Activated CD4-positive, alpha-beta T cell treated with anti-CD3 and anti-CD28 coated beads, Interleukin-2, amount 50 U/mL, for 24 hours (primary cell): Measurements from ENCODE around the gene FARP2.

Experiments
- DNase-seq, 2 donors: peaks; one replicate each; pipeline ENCODE4 v3.0.0-alpha.2; 2020; ENCODE audit warnings: low read depth in 1 of 2, low spot score in 1 of 2

The FARP2 gene

DNA sequence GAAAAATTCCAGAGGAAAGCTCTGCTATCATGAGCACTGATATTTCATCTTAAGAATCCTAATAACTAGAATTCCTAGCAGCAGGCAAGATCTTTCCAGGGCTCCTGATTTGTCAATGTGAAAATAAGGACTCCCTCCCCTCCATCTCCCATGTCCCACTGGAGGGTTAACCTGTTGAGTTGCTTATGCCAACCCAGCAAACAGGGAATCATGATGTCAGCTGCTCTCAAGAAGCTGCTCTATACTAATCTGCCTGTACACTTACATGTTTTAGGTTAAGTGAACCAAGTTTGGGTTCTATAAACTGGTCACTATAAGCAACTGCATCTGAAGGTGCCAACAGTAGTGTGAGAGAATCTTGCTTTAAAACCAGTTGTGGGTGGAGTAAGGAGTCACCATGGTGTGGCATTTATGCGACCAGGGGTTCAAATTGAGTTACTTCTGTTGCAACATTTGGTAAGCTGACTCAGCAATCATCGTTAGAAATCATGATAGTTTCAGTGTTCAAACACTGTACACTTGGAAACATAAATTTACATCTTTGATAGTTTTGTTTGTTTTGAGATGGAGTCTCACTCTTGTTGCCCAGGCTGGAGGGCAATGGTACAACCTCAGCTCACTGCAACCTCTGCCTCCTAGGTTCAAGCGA, 98.9 kb downstream of the FARP2 start:
- no peak for DNase-seq

DNA sequence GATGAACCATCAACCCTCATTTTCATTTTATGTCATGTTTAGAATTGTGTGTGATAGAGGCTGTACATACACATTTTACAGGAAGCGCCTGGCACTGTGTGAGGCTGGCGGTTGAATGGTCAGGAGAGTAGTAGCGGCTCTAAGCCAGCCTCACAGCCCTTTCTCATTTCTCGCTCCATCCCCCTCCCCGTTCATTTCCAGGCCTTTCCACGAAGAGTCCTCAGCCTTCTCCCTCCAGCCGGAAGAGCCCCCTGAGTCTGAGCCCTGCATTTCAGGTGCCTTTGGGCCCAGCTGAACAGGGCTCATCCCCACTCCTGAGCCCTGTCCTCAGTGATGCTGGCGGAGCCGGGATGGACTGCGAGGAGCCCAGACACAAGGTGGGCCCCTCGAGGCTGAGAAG, 100.5 kb downstream of the FARP2 start:
- DNase-seq, result no peak

DNA sequence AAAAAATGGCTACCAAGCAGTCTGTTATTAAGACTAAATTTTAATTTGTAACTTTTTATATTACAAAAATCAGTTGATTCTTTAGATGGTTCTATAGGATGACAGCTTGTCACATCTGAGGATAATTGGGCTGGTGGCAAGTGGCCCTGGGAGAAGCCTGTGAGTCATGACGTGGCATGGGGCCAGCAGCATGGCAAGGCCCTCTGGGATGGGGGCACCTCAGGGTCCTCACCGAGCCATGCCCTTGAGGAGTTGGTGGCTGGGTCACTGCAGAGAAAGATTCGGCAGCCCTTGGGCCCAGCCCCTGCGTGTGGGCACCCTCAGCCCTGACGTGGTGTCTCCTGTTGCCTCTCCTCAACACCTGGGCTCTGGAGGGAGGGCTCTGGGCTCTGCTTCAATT, 102.6 kb downstream of the FARP2 start:
- no peak for DNase-seq

DNA sequence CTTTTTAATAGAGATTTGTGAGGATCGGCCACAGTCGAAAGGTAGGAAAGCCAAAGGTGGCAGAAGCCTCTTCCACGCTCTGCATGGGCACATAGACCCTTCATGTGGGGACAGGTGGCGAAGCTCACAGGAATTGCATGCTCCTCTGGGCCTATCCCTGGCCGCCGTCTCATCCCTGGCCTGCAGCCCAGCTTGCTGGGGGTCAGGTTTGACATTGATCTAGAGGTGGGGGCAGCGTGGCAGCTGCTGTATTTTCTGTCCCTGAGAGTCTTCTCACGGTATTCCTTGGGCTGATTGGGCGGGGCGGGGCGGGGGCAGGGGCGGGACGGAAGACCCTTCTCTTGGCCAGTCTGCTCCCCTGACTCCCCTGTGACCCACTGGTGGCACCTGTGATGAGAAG, 103.4 kb downstream of the FARP2 start:
- no peak for DNase-seq

DNA sequence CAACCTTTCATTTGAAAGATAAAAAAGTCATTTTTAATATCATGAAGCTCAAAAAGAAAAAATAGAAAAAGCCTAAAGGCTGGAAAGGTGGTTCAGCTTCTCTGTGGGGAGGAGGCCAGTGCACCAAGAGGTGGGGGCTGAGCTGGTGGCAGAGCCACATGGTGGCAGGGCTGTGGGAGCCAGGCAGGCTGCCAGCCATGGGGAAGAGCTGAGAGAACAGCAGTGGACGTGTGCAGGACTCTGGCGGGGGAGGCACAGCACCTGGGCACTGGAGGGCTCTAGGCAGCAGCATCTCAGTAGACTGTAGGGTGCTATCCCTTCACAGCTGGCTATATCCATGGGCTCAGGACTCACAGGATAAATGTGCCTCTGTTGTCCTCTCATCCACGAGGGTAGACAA, 104.5 kb downstream of the FARP2 start:
- DNase-seq, result no peak

DNA sequence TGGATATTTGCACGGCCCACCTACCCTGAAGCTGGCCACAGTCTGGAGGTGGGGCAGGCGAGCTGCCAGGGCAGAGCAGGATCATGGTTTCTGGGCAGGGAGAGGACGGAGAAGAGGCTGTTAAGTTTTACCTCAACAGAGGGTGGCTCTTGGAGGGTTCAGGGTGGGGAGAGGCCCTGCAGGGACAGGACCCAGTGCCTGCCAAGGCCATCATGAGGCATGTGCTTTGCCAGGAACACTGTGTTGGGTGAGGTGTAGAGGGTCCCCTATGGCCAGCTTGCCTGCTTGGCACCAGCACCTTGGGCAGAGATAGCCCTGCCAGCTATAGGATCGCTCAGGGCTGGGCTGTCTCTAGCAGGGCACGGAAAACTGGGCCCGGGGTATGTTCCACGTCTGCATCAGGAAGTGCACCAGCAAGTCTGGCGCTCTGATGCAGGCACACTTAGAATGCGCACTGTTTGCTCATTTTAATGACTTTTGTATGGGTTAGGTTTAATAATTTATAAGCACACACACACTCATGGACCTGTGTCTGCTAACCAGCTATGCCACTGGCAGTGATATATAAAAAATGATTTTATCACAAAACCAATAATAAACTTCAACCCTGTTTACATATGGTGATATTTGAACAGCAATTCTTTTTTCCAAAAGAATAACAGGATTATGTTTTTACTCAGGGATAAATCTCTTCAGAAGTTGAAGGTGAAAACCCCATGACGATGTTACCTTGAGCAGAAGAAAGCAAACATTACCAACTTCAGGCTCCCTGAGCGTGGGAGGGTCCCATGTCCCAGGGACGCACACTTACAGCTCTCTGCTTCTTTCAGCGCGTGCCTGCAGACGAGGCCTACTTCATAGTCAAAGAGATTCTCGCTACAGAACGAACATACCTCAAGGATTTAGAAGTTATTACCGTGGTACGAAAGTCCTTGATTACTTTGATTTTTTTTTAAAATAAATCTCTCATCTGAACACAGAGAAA, 105.9 kb downstream of the FARP2 start:
- DNase-seq, result no peak

DNA sequence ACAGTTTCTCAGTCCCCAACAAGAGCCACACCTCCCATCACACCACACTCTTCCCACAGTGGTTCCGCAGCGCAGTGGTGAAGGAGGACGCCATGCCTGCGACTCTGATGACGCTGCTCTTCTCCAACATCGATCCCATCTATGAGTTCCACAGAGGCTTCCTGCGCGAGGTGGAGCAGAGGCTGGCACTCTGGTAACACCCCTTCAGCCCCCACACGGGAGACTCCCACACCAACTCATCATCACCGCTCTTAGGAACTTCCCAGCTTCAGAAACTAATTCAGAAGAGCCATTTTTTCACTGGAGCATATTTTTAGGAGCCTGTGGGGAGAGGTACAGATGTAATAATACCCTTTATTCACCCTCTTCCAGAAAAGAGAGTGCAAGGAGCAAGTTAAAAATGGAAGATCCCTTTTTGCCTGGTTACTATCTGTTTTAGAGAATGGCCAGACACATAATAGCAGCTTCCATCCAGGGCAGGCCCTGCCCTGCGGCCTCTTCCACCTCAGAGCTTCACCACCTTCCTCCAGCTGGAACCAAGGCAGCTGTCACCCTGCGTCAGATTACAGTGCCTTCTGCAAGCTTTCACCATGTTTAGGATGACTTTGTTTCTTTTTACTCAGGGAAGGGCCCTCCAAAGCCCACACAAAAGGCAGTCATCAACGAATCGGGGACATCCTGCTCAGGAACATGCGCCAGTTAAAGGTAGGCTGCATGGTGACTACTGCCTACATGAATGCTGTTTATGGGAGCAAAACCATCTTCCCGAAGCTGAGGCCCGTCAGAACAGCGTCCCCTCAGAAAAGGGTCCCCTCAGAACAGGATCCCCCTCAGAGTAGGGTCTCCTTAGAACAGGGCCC, 107.4 kb downstream of the FARP2 start:
- DNase-seq, result no peak

DNA sequence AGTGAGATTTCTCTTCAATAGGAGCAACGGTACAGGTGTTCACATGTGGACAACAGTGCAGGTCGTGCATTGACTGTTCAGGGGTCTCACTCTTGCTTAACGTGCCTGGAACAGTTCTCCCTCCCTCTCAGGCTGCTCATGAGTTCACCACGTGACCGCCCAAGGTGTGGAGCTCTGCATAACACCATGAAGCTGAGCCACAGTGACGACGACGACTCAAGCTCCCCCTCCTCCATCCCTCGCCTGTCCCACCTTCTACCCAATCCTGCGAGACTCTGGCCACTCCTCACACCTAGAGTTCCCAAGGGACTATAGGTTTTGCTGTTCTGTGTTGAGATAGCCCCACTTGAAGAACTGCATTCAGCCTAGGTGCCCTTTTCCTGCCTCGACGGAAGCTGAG, 109.5 kb downstream of the FARP2 start:
- no peak for DNase-seq

DNA sequence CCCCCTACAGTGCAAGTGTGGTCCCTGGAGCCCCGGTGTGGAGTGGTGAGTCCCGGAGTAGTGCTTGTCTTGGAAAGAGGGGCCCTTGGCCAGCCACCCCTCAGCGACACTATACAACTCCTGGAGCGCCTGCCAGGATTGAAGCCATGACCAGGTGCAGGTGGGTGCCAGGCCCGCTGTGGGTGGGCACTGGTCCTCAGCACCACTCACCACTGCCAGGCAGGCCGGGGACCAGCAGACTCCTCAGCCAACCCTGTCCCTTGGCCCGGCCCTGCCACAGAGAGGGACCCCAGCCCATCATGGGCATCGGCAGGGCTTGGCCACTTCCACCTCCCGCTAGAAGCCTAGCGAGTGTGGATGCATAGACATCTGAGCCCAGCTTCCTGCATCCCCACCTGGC, 110.1 kb downstream of the FARP2 start:
- DNase-seq, result no peak

DNA sequence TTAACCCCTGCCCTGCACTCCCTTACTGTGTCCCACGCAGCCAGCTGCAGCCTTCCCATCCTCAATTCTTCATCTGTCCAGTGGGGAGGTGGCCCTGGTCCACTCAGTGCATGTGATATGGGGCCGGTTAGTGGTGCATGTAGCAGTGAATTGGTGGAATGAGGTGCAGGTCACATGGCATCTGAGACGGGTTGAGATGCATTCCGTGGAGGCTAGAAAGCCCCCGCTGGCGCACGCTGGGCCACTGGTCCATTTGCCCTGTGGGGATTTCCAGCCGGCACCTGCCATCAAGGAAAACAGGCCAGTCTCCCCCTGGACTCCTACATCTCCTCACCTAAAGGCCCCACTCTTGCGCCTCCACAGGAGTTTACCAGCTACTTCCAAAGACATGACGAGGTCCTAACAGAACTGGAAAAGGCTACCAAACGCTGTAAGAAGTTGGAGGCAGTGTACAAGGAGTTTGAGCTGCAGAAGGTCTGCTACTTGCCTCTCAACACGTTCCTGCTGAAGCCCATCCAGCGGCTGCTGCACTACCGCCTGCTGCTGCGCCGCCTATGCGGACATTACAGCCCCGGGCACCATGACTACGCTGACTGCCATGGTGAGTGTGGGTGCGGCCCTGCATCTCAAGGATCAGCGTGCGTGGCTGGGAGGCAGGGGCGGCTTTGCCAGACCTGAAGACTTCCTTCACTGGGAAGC, 111.8 kb downstream of the FARP2 start:
- DNase-seq, result no peak

DNA sequence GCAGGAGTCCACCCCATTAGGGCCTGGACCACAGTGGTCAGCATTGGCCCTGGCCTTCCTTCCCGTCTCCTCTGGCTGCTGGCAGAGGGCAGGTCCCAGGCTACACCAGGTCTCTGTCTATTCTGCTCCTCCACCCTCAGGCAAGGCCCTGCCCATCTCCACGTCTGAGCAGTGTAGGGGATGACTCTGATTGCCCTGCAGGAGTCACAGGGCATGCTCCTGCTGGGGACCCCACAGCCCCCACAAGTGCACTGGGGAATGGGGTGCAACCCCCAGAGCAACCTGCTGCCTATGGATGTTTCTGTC, 112.3 kb downstream of the FARP2 start:
- no peak for DNase-seq

DNA sequence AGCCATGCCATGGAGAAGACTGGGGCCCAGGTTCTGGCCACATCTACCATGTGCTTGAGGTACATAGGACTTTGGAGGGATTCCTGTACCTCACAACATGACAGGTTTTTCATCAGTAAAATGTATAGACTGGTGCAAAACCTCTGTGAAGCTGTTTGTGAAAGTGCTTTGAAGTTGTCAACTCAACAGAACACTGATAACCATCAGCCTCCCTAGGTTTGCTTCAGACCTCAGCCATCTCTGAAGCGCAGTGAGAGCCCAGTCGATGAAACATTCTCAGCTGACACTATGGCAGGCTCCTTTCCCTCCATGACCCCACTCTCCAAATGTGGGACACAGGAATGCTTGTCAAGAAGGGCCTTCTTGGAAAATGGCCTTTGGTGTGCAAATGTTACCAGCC, 113.7 kb downstream of the FARP2 start:
- no peak for DNase-seq

DNA sequence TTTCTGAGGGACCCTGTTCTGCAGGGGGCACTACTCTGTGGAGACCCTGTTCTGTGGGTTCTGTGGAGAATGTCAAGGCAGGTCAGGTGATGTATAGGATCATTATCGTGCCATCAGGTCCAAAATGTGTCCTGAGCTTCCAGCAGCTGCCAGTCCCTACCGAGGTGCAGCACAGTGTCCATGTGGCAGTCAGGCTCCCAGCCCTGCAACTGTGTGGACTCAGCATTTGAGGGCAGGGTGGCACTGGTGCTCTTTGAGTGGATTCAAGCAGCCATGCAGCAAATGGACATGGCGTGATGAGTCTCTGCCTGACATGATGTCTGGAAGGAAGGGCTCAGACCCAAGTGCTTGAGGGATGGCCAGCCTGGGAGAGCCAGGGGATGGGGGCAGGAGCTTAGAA, 117.3 kb downstream of the FARP2 start:
- no peak for DNase-seq

DNA sequence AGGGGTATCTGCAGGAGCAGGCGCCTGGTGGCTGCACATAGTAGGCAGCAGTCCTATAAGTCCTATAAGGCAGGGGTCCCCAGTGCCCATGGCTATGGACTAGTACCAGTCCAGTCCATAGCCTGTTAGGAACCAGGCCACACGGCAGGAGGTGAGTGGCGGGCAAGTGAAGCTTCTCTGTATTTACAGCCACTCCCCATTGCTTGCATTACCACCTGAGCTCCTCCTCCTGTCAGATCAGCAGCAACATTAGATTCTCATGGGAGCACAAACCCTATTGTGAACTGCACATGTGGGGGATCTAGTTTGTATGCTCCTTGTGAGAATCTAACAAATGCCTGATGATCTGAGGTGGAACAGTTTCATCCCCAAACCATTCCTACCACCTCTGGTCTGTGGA, 119.2 kb downstream of the FARP2 start:
- DNase-seq, result no peak

DNA sequence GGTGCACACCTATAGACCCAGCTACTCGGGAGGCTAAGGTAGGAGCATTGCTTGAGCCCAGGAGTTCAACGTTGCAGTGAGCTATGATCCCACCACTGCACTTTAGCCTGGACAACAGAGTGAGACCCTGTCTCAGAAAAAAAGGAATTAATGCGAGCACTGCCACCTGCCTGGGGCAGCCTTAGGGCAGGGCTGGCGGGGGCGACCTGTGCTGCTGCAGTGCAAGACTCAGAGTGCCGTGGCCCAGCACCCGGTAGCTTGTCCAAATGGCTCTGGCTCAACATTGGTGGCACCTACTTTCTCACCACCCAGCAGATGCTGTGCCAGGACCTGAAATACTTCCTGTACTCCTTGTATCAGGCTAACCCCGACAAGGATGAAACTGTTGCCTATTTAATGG, 122.1 kb downstream of the FARP2 start:
- DNase-seq, result no peak

DNA sequence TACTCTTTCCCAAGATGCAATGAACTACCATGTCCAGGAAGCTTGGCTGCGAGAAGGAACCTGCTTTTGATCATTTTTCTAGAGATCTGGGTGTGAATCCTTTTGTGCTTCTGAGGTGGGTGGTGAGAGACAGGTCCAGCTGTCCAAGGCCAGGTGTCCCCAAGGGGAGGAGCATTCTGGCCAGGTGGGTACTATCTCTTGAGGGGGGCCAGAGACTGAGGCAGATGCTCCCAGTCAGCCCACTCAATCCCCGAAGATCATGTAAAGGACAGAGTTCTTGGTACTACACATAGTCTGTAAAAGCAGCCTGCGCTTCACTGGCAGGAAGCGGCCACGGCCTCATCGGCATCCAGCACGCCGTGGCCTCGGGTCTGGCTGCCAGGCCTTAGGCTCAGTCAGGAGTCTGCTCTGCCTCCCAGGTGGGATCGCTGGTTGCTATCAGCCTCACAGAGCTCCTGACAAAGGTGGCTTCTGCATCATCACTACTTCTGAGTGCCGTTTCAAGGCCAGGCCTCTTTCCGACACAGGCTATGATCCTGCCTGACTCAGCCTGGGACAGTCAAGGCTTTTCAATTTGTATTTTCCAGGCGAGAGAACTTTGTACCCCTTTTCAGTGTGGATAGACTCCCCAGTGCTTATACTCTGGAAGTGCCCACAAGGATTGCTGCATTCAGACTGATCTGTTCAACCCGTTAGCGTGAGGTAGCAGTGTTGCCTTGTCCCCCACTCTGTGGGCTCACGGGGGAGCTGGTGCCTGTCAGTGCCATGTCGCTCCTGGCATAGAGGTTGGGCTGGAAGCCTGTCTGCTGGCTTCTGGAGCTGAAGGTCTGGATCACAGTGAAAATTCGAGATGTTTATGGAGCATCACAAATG, 123.2 kb downstream of the FARP2 start:
- no peak for DNase-seq

DNA sequence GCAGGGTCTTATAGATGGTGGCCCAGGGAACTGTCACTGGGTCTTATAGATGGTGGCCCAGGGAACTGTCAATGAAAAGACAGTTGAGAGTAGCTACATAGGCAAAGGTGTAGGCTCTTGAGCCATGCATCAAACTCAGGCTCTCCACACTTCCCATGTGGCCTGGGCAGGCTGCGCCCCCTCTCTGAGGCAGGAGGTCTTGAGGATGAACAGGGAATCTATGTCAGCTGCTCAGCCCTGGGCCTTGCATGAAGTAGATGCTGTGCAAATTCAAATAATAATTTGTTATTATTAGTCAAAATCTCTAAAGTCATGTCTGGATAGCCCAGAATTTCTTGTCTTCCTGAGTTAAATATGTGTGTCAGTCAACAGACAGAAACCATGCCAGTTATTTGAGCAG, 125.6 kb downstream of the FARP2 start:
- no peak for DNase-seq

DNA sequence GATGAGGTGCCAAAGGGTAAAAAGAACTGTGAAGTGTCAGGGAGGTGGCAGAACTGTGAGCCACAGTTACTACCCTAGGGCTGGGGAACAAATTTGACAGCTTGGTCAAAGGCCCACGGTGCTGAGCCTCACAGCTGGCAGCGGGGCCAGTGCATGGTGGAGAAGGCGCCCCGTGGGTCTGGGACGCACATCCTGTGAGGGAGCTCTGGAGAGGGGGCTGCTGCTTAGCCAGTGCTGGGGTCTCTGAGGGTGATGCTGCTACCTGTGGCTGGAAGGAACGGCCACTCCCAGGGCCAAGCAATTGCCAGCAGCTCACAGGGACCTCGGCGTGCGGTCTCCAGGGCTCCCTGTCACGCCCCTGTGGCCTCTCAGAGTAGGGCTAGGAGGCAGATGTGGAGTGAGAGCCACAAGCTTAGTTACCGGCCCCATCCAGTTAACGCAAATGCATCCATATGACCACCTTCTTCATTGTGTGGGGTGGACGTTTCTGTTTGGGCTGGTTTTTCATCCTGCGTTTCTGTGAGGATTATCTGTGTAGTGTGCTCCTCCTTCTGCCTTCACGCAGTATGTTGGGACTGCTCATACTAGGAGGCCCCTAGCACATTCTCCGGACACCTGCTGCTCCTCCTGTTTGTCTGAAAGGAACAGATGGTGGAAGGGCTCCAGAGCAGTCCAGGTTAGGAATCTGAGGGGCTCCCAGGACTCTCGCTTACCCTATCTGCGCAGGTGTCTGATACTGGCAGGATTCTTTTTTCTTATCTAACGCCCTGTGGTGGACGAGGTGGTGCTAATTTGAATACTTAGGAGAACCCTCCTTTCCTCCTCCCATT, 126.3 kb downstream of the FARP2 start:
- DNase-seq, result no peak

DNA sequence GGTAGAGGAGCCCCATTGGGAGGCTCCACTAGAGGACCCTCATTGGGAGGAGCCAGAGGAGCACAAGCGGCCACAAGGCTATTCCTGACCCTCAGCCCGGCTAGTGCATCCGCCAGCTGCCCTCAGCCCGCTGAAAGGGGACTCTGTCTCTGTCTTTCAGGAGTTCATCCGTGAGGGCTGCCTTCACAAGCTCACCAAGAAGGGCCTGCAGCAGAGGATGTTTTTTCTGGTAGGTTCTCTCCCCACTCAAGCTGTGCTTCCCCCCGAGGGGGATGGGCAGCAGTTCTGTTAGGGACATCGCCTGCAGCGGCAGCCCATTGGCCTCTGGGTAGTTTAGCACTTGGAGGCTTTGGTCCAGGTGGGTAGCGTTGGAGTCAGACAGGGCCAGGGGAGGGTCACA, 127.2 kb downstream of the FARP2 start:
- no peak for DNase-seq
